Retinal pigment epithelial cell (primary cell): Measurements from ENCODE around the gene ZNF836.

ENCODE experiments used
- DNase-seq: peaks from one replicate; pipeline ENCODE4 v3.0.0-alpha.2; 2010; ENCODE audit warnings: low read depth
- H3K4me3 ChIP-seq: 2 replicates; pipeline ENCODE4 v1.5.1; 2011; ENCODE audit warnings: mild to moderate bottlenecking, low read length, control low read depth, moderate library complexity
- CTCF ChIP-seq: conservative IDR thresholded peaks from 2 replicates; pipeline ENCODE4 v1.5.1; 2011; ENCODE audit warnings: low read depth, low read length, control low read depth, inconsistent platforms

ZNF836 gene

GRCh38 chr19:52188822-52189734 is 17.7 kb upstream of the ZNF836 start:
- TF ChIP-seq CTCF = no peak
- DNase-seq = no peak
- H3K4me3 ChIP-seq = peak overlapping the region; percentile 54

- H3K4me3 ChIP-seq = no peak overlapping the region
- TF ChIP-seq CTCF = no peak
- DNase-seq = no peak
Measured at GRCh38 chr19:52187407-52187806, 16.0 kb upstream of the ZNF836 start.

- no peak for DNase-seq
- TF ChIP-seq CTCF = no peak
- H3K4me3 ChIP-seq = no peak overlapping the region
Measured at GRCh38 chr19:52176574-52176973, 5.2 kb upstream of the ZNF836 start.

- DNase-seq = no peak
- no peak overlapping the region for H3K4me3 ChIP-seq
- TF ChIP-seq CTCF = no peak
Measured at GRCh38 chr19:52172347-52172746, 926 bp upstream of the ZNF836 start.

GRCh38 chr19:52170863-52171320 is 529 bp downstream of the ZNF836 start:
- DNase-seq = no peak
- H3K4me3 ChIP-seq = peak overlapping the region; percentile 98
- no peak for TF ChIP-seq CTCF

- no peak for TF ChIP-seq CTCF
- no peak for DNase-seq
- H3K4me3 ChIP-seq = peak overlapping the region; percentile 98
Measured at GRCh38 chr19:52170304-52170703, 1.1 kb downstream of the ZNF836 start.
